Colonic mucosa (tissue), 4 donors: Measurements from ENCODE around the gene GATA5. TPM values are rescaled to one million over a fixed set of nuclear protein-coding genes. Genes with fewer than 3 reads are reported as not detected.

Experiments
- DNase-seq: peaks from one replicate; pipeline ENCODE4 v3.0.0-alpha.2; 2020
- H3K27ac ChIP-seq: fragments of 200-600 bp; one replicate; pipeline ENCODE4 v1.8.0; 2021
- H3K27me3 ChIP-seq: fragments of 200-600 bp; one replicate; pipeline ENCODE4 v1.8.0; 2021
- H3K36me3 ChIP-seq: fragments of 200-600 bp; one replicate; pipeline ENCODE4 v1.8.0; 2021
- H3K4me1 ChIP-seq: fragments of 200-600 bp; one replicate; pipeline ENCODE4 v1.8.0; 2021; ENCODE audit warnings: mild to moderate bottlenecking
- H3K4me3 ChIP-seq: fragments of 200-600 bp; one replicate; pipeline ENCODE4 v1.8.0; 2021
- H3K9ac ChIP-seq, 2 donors: one replicate each; pipeline ENCODE4 v1.7.0; 2013; ENCODE audit warnings: control low read depth in 2 of 2, low read depth in 2 of 2, low read length in 2 of 2
- H3K9me3 ChIP-seq: fragments of 200-600 bp; one replicate; pipeline ENCODE4 v1.8.0; 2021
- intact Hi-C: fragments of 100-400 bp; cut with DNase I; formaldehyde crosslinking; loops from one replicate; pipeline ENCODE4 v1.14.1; 2022
- total RNA-seq, 2 donors: library from RNA; stranded (reverse); fragmentation: NEBNext Ultra II Directional in 1 of 2; extraction: Animal tissue kit (Norgen Biotek cat#: 25700) in 1 of 2; gene quantifications; one replicate each; pipeline ENCODE4 v1.2.1, GENCODE V29; 2021
- TF ChIP-seq, protein P1 (sequence below): fragments of 200-600 bp; IDR thresholded peaks from one replicate; pipeline ENCODE4 v1.8.0; 2022; ENCODE audit warnings: antibody characterized with exemption, mild to moderate bottlenecking
- donor health status: healthy.
- donor health status: DM: no; HTN: no; CAD: no.
- donor health status: DM: no; HTN: no; CAD: no.

The GATA5 gene
- total RNA-seq, 2 donors from 2014 or later, result 0.10 TPM; not detected in 1

DNA sequence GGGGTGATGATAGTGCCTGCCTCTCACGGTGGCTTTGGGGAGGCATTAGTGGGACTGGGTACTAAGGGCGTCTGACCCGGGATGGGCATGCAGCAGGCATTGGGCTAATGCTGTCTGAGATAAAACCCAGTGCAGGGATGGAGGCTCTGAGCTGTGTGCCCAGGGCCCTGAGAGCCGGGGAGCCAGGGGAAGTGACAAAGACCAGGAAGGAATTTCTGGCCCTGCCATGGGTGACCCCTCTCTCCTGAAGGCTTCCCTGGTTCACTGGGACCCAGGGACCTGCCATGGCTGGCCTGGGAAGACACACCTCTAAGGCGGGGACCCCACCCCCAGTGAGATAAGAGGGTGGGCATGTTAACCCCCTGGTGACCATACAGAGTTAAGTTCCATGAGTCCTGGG is 3.9 kb upstream of the GATA5 start:
- Histone ChIP-seq H3K4me1 (no peaks in the 10 kb centered on the region), H3K27me3 (peaks cover 73% of the 10 kb centered on the region), H3K9me3 (no peaks in the 10 kb centered on the region), H3K27ac (no peak overlapping the region), H3K9ac (no peak overlapping the region), H3K4me3 (no peak overlapping the region), H3K36me3 (no peaks in the 10 kb centered on the region)
- intact Hi-C loops, result no loop called here
- no peak for DNase-seq
- TF ChIP-seq, protein P1, sequence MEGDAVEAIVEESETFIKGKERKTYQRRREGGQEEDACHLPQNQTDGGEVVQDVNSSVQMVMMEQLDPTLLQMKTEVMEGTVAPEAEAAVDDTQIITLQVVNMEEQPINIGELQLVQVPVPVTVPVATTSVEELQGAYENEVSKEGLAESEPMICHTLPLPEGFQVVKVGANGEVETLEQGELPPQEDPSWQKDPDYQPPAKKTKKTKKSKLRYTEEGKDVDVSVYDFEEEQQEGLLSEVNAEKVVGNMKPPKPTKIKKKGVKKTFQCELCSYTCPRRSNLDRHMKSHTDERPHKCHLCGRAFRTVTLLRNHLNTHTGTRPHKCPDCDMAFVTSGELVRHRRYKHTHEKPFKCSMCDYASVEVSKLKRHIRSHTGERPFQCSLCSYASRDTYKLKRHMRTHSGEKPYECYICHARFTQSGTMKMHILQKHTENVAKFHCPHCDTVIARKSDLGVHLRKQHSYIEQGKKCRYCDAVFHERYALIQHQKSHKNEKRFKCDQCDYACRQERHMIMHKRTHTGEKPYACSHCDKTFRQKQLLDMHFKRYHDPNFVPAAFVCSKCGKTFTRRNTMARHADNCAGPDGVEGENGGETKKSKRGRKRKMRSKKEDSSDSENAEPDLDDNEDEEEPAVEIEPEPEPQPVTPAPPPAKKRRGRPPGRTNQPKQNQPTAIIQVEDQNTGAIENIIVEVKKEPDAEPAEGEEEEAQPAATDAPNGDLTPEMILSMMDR, result no peak

DNA sequence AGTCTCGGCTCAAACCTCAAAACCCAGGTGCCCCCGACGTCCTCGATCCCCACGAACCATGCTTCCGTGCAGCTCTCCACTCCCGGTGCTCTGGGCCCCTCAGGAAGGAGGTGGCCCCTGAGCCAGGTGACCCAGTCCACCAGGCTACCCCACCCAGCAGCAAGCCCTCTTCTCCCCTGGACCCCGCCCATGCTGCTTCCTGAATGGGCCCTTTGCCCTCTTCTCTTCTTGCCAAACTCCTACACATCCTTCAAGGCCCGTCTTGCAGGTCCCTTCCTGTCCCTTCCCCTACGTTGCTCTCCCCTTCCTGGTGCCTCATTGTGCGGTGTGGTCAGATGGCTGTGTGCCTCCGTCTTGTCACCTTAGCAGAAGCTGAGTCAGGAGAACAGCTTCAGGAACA is 3.4 kb upstream of the GATA5 start:
- no peak for DNase-seq
- TF ChIP-seq, protein P1, result no peak
- H3K9ac ChIP-seq, result no peak overlapping the region
- H3K9me3 ChIP-seq, result no peaks in the 10 kb centered on the region
- H3K4me1 ChIP-seq, result no peaks in the 10 kb centered on the region
- H3K36me3 ChIP-seq, result no peaks in the 10 kb centered on the region
- no peak overlapping the region for H3K27ac ChIP-seq
- intact Hi-C loops, result no loop called here
- H3K4me3 ChIP-seq, result no peak overlapping the region
- peaks cover 76% of the 10 kb centered on the region for H3K27me3 ChIP-seq

DNA sequence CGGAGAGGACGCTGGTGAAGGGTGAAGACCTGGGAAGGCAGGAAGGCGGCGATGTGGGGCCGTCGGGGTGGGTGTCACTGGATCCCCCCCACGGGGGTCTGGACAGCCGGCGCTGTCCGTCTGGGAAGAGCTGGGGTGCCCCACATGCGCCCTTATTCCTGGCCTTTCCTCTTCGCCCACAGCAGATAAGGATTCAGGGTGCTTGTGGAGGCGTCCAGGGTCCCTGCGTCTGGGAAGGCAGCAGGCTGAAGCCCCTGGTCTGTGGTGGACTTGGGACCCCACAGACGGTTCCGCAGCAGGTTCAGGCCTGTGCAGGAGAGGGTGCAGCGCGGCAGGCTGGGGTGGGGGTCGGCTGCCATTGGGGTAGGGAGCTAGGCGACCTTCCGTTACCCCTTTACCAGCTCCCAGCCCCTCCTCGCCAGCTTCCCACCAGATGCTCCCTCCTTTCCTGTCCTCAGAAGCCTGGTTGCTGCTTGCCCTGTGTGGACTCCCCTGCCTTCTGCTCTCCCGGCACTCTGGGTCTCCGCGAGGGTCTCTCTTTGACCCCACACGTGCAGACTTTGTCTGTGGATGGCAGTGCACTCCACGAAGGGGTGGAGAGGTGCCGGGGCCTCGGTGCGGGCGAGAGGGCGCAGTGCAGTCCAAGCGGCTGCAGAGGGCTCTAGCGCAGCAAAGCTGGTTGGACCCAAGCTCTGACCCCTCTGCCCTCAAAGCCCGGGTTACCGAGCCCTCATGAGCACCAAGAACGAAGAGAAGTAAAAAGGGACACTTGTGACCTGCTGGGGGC is 2.1 kb upstream of the GATA5 start:
- H3K27ac ChIP-seq, result no peak overlapping the region
- H3K9me3 ChIP-seq, result no peaks in the 10 kb centered on the region
- no peak for DNase-seq
- no peak overlapping the region for H3K9ac ChIP-seq
- H3K27me3 ChIP-seq, result peaks cover 77% of the 10 kb centered on the region
- no peaks in the 10 kb centered on the region for H3K36me3 ChIP-seq
- TF ChIP-seq, protein P1, result no peak
- intact Hi-C loops, result no loop called here
- H3K4me1 ChIP-seq, result no peaks in the 10 kb centered on the region
- H3K4me3 ChIP-seq, result no peak overlapping the region

DNA sequence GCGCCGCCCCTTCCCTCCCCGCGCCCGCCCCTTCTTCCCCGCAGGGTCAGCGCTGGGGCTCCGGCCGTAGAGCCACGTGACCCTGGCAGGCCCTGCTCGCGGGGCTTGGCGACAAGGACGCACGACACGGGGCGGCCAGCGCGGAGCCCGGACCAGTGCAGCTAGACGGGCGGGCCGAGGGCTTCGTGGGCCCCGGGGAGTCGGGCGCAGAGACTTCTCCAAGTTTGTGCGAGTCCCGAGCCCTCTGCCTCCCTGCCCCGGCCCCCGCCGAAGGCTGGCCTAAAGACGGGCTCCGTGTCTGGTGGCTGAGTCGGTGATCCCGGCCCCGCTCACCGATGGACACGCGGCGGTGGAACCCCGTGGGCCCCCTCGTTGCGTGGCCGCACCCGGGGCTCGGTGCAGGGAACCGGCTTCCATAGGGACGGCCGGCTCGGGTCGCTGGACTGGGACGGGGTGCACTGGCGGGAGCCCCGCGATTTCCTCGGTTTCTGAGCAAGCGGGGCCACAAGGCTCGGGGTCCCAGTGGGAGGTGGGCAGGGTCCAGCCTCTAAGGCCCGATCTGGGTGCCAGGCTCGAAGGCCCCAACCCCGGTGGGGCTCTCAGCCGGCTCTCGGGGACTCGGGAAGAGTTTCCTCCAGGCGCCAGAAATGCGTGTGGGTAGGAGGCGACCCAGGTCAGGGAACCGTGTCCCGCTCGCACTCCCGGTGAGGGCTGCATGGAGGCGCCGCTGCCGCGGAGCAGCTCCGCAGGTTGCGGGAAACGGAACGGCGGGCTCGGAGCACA is 452 bp upstream of the GATA5 start:
- Histone ChIP-seq H3K4me1 (no peaks in the 10 kb centered on the region), H3K9me3 (no peaks in the 10 kb centered on the region), H3K9ac (no peak overlapping the region), H3K27ac (no peak overlapping the region), H3K27me3 (peaks cover 66% of the 10 kb centered on the region), H3K4me3 (no peak overlapping the region), H3K36me3 (no peaks in the 10 kb centered on the region)
- DNase-seq, result no peak
- intact Hi-C loops, result no loop called here
- TF ChIP-seq, protein P1, result no peak

DNA sequence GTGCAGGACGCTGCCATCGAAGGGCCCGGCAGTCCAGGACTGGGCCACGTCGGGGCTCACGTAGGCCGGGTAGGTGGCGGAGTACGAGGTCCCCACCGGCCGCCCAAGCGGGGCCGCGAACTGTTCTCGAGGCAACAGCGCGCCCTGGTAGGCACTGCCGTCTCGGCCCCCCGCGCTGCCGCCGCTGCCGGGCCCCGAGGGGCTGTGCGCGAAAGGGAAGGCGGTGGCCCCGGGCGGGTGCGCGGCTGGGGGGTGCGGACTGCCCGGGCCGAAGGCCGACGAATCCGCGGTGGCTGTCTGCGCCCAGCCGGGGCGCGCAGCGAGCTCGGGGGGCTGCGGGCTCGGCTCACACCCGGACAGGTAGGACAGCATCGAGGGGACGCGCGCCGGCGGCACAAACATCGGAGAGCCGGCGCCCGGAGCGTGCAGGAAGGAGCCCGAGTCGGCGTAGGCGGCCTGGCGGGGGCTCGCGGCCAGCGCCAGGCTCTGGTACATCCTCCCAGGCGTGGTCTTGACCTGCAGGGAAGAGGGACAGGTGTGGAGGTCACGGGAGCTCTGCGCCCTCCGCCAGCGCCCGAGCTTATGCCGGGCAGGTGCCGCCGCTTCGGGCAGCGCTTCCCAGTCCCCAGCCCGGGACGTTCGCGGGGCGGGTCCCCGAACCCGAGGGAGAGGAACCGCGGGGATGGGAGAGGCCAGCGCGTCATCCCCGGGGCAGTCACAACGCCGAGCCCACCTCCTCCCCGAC is 596 bp downstream of the GATA5 start:
- Histone ChIP-seq H3K9ac (no peak overlapping the region), H3K27ac (no peak overlapping the region), H3K4me1 (no peaks in the 10 kb centered on the region), H3K27me3 (peaks cover 59% of the 10 kb centered on the region), H3K4me3 (no peak overlapping the region), H3K36me3 (no peaks in the 10 kb centered on the region), H3K9me3 (no peaks in the 10 kb centered on the region)
- intact Hi-C loops, result no loop called here
- TF ChIP-seq, protein P1, result no peak
- DNase-seq, result no peak
